Spleen (tissue), 11 donors: ENCODE measurements around the gene ESAM. TPM values are rescaled to one million over a fixed set of nuclear protein-coding genes. Genes with fewer than 3 reads are reported as not detected.
"Not testable (repeated sequence)": the region's sequence is repeated elsewhere in the genome, so short reads cannot be mapped to it uniquely, and the experiment has no call there.

Experiments
- DNase-seq: peaks from one replicate; pipeline ENCODE4 v3.0.0-alpha.2; 2020
- H3K27ac ChIP-seq, 8 donors: fragments of 200-600 bp; sonication (generic) in 7 of 8; 1 replicate in 4 of 8; 2 replicates in 4 of 8; pipeline versions ENCODE4 v1.5.0 to v1.8.0; 2016 to 2021; ENCODE audit warnings: inconsistent platforms in 4 of 8, mild to moderate bottlenecking in 4 of 8, moderate library complexity in 1 of 8
- H3K27me3 ChIP-seq, 7 donors: fragments of 200-600 bp; sonication (generic) in 6 of 7; replicated peaks in 1 of 7; 1 replicate in 4 of 7; 2 replicates in 3 of 7; pipeline versions ENCODE4 v1.5.0 to v1.8.0; 2016 to 2021; ENCODE audit warnings: inconsistent platforms in 3 of 7, mild to moderate bottlenecking in 1 of 7
- H3K36me3 ChIP-seq, 6 donors: fragments of 200-600 bp; sonication (generic) in 5 of 6; 1 replicate in 4 of 6; 2 replicates in 2 of 6; pipeline versions ENCODE4 v1.5.0 to v1.8.0; 2016 to 2021; ENCODE audit warnings: inconsistent platforms in 2 of 6
- H3K4me1 ChIP-seq, 6 donors: fragments of 200-600 bp; sonication (generic) in 5 of 6; 1 replicate in 3 of 6; 2 replicates in 3 of 6; pipeline versions ENCODE4 v1.5.0 to v1.8.0; 2016 to 2021; ENCODE audit warnings: inconsistent platforms in 3 of 6
- H3K4me3 ChIP-seq, 8 donors: fragments of 200-600 bp; sonication (generic) in 7 of 8; 1 replicate in 4 of 8; 2 replicates in 4 of 8; pipeline versions ENCODE4 v1.5.0 to v1.8.0; 2016 to 2021; ENCODE audit warnings: inconsistent platforms in 4 of 8, mild to moderate bottlenecking in 4 of 8, moderate library complexity in 2 of 8
- H3K9me3 ChIP-seq, 8 donors: fragments of 200-600 bp; sonication (generic) in 7 of 8; 1 replicate in 4 of 8; 2 replicates in 4 of 8; pipeline versions ENCODE4 v1.5.0 to v1.8.0; 2016 to 2021; ENCODE audit warnings: inconsistent platforms in 4 of 8
- POLR2A ChIP-seq, 3 donors: fragments of 450-650 bp; IDR thresholded peaks; one replicate each; pipeline ENCODE4 v1.5.1; 2017; ENCODE audit warnings: antibody characterized with exemption in 3 of 3, mild to moderate bottlenecking in 1 of 3
- POLR2AphosphoS5 ChIP-seq, 3 donors: sonication (generic); formaldehyde crosslinking; IDR thresholded peaks; one replicate each; pipeline ENCODE4 v1.5.1; 2017; ENCODE audit warnings: antibody characterized with exemption in 3 of 3
- WGBS, 5 donors: extraction: QIAGEN DNeasy Blood & Tissue Kit in 3 of 5; methylation state at CpG; one replicate each; pipeline versions ENCODE4 v1.1.5 to v1.1.7; 2013 to 2018; 5-methylcytosine and 5-hydroxymethylcytosine counted together
- intact Hi-C: fragments of 100-400 bp; cut with DNase I; formaldehyde crosslinking; loops from one replicate; pipeline ENCODE4 v1.15.0; 2023; ENCODE audit warnings: low total_unique reads
- polyA plus RNA-seq, 3 donors: library from polyadenylated mRNA; stranded (reverse); fragments of 200-250 nt; gene quantifications; one replicate each; pipeline ENCODE4 v1.2.1, GENCODE V29; 2013
- total RNA-seq, 7 donors: library from RNA; depleted of rRNA in 3 of 7; stranded (reverse); fragments of >200 nt in 3 of 7; fragmentation: NEBNext Ultra II Directional in 4 of 7; extraction: Animal tissue kit (Norgen Biotek cat#: 25700) in 4 of 7; gene quantifications; one replicate each; pipeline versions ENCODE4 v1.1.0 to v1.2.1, GENCODE V29; 2016 to 2021
- TF ChIP-seq, protein P1 (sequence below), 11 experiments: fragments of 200-600 bp in 7 of 11; fragments of 450-650 bp in 4 of 11; sonication (generic) in 4 of 11; IDR thresholded peaks in 8 of 11; conservative IDR thresholded peaks in 3 of 11; 1 replicate in 7 of 11; 2 replicates in 4 of 11; pipeline versions ENCODE4 v1.4.0 to v1.8.0; 2016 to 2021; ENCODE audit warnings: antibody characterized with exemption in 11 of 11, inconsistent platforms in 4 of 11, mild to moderate bottlenecking in 1 of 11
- donor health status: healthy with polysubstance abuse.
- donor health status: DM: no; HTN: no; CAD: no; lungs with moderate emphysema.
- donor health status: DM: no; HTN: no; CAD: no.
- donor health status: Bipolar disorder and iron deficiency.
- donor health status: healthy.
- donor health status: DM: no; HTN: no; CAD: no.
- donor health status: DM: yes; HTN: yes; CAD: no.

Gene ESAM
- total and polyA plus RNA-seq, 10 donors = 14.3 to 49.2 (median 28.8) TPM

DNA sequence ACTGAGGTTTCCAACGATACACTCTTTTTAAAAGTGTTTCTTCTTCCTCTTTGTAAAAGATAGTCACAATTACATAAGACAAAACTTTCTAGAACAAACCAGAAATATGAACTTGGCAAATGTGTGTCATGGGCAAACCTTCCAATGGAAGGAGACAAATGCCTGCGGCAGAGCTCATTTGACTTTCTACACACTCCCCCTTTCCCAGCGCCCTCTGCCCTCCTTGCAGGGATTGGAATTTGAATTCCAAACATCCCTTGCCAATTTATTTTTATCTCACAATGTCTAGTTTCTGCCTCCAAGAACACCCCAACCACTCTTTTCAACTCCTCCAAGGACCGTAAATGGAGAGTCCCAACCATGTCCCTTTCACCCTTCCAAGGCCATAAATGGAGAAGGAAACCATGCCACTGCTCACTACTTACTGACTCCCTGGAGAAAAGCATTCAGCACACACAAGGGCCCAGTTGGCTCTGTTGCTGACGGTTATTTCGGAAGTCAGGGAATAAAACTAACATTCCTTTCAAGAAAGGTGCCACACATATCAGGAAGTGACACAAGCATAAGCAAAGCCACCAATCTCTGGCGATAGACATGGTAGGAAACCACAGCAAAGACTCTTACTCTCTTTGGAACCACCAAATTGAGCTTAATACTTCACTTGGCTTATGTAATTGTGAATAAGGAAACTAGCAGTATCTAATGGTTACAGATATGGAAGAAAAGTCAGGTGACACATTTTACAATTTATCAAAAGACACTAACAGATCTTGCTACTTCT is 15.0 kb upstream of the ESAM start:
- no peaks in the 10 kb centered on the region for H3K9me3 ChIP-seq
- intact Hi-C loops = no loop called here
- no peak overlapping the region for H3K4me3 ChIP-seq
- no peaks in the 10 kb centered on the region for H3K27me3 ChIP-seq
- no peak for DNase-seq
- peaks cover 0 to 34% (median 8%) of the 10 kb centered on the region in 6 donors for H3K36me3 ChIP-seq
- WGBS, 5 donors = 72 to 82% (median 76%) methylated on average over 7 of the region's 7 CpGs
- TF ChIP-seq, protein P1, sequence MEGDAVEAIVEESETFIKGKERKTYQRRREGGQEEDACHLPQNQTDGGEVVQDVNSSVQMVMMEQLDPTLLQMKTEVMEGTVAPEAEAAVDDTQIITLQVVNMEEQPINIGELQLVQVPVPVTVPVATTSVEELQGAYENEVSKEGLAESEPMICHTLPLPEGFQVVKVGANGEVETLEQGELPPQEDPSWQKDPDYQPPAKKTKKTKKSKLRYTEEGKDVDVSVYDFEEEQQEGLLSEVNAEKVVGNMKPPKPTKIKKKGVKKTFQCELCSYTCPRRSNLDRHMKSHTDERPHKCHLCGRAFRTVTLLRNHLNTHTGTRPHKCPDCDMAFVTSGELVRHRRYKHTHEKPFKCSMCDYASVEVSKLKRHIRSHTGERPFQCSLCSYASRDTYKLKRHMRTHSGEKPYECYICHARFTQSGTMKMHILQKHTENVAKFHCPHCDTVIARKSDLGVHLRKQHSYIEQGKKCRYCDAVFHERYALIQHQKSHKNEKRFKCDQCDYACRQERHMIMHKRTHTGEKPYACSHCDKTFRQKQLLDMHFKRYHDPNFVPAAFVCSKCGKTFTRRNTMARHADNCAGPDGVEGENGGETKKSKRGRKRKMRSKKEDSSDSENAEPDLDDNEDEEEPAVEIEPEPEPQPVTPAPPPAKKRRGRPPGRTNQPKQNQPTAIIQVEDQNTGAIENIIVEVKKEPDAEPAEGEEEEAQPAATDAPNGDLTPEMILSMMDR (IDR thresholded peaks at IDR 0.05 in 8 of 11, conservative IDR thresholded peaks at IDR 0.05 in 3 of 11) = no peak
- no peak for TF ChIP-seq POLR2A (IDR thresholded peaks at IDR 0.05)
- TF ChIP-seq POLR2AphosphoS5 (IDR thresholded peaks at IDR 0.05) = no peak
- peaks cover 0 to 11% (median 0%) of the 10 kb centered on the region in 6 donors for H3K4me1 ChIP-seq
- no peak overlapping the region for H3K27ac ChIP-seq

DNA sequence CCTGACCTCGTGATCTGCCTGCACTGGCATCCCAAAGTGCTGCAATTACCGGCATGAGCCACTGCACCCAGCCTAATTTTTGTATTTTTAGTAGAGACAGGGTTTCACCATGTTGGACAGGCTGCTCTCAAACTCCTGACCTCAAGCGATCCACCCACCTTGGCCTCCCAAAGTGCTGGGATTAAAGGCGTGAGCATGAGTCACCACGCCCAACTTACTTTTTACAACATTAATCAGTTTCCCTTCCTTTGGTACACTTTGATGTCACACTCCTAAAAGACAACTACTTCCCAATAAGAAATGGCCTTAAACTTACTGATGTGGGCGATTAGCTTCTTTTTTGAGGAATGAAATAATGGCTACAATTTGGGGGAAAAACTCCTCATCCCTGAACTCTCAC is 8.9 kb upstream of the ESAM start:
- peaks cover 0 to 81% (median 29%) of the 10 kb centered on the region in 6 donors for H3K36me3 ChIP-seq
- H3K27ac ChIP-seq, intact Hi-C loops, DNase-seq, H3K4me1 ChIP-seq, H3K27me3 ChIP-seq, H3K4me3 ChIP-seq, H3K9me3 ChIP-seq: not testable (repeated sequence)
- 94 to 98% (median 97%) methylated on average over 6 of the region's 6 CpGs for WGBS, 5 donors

DNA sequence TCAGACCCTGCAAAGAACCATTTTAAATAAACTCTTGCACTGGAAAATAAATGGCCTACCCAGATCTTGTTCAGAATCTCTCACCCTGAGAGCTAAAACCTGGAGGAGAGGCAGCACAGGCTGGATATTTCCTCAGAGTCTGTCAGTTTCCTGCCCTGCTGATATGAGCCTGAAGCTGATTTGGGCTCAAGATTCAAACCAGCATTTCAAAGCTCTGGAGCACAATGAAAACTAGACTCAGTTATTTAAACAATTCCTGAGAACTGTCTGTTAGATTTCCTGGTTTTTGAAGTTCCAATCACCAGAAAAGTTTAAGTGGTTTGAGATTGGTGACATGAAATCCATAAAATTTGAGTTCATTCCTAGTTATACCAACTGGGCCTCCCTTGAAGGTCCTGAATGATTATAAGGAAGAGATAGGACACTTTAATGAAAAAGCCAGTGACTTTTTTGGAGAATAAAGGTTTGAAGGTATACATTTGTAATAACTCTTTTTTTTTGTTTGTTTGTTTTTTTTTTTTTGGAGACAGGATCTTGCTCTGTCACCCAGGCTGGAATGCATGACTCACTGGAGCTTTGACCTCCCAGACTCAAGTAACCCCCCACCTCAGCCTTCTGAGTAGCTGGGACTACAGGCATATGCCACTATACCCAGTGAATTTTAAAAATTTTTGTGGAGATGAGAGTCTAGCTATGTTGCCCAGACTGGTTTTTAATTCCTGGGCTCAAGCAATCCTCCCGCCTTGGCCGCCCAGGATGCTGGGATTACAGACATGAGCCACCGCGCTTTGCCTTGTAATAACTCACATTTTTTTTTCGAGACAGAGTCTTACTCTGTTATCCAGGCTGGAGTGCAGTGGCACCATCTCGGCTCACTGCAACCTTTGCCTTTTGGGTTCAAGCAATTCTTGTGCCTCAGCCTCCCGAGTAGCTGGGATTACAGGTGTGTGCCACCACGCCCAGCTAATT is 8.0 kb upstream of the ESAM start:
- Histone ChIP-seq H3K27me3 (no peaks in the 10 kb centered on the region), H3K4me1 (no peaks in the 10 kb centered on the region), H3K36me3 (peaks cover 0 to 81% (median 29%) of the 10 kb centered on the region in 6 donors), H3K9me3 (no peaks in the 10 kb centered on the region), H3K27ac (no peak overlapping the region), H3K4me3 (no peak overlapping the region)
- intact Hi-C loops = no loop called here
- WGBS, 5 donors = 96 to 99% (median 97%) methylated on average over 8 of the region's 8 CpGs
- no peak for DNase-seq
- no peak for TF ChIP-seq POLR2A (IDR thresholded peaks at IDR 0.05)
- TF ChIP-seq, protein P1 (IDR thresholded peaks at IDR 0.05 in 8 of 11, conservative IDR thresholded peaks at IDR 0.05 in 3 of 11) = no peak
- TF ChIP-seq POLR2AphosphoS5 (IDR thresholded peaks at IDR 0.05) = no peak

DNA sequence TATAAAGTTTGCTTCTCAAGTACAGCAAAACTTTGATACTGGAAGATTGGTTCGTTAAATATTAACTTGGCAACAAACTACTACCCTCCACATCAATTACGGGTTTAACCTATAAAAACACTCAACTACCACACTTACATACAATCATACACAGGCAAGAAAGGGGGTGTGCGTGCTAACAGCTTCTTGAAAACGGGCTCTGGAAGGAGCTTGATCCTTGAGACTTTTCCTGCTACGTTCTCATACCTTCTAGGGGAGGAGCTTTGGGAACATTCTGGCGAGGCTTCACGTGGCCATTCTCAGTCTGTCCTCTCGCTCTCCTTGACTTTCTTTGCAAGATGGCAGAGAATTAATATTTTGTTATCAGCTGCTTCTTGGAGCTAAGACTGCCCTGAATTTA is 6.8 kb upstream of the ESAM start:
- TF ChIP-seq, protein P1 (IDR thresholded peaks at IDR 0.05 in 8 of 11, conservative IDR thresholded peaks at IDR 0.05 in 3 of 11) = no peak
- TF ChIP-seq POLR2A (IDR thresholded peaks at IDR 0.05) (no peak), POLR2AphosphoS5 (IDR thresholded peaks at IDR 0.05) (no peak)
- H3K4me3 ChIP-seq = no peak overlapping the region
- H3K4me1 ChIP-seq = peaks cover 0 to under 1% (median 0%) of the 10 kb centered on the region in 6 donors
- intact Hi-C loops = no loop called here
- H3K27ac ChIP-seq = no peak overlapping the region
- peaks cover 0 to 75% (median 29%) of the 10 kb centered on the region in 6 donors for H3K36me3 ChIP-seq
- H3K9me3 ChIP-seq = no peaks in the 10 kb centered on the region
- H3K27me3 ChIP-seq = no peaks in the 10 kb centered on the region
- DNase-seq = no peak
- 86 to 93% (median 92%) methylated on average over 8 of the region's 8 CpGs for WGBS, 5 donors
